ENCODE results near the gene PPM1H.

PPM1H gene

GRCh38 chr12:62707939-62708338 is 227.0 kb downstream of the PPM1H start:
- no peak overlapping the region for H3K4me3 ChIP-seq (ENCODE audit: control insufficient read depth, low read depth, low read length)
- DNase-seq (ENCODE audit: low read depth): no peak
- no peak for TF ChIP-seq CTCF (conservative IDR thresholded peaks at IDR 0.05; ENCODE audit: control insufficient read depth, insufficient read depth, low read depth, low read length)

- H3K4me3 ChIP-seq (ENCODE audit: control insufficient read depth, low read depth, low read length): no peak overlapping the region
- no peak for TF ChIP-seq CTCF (conservative IDR thresholded peaks at IDR 0.05; ENCODE audit: control insufficient read depth, insufficient read depth, low read depth, low read length)
- no peak for DNase-seq (ENCODE audit: low read depth)
These were observed 229.1 kb downstream of the PPM1H start for GRCh38 chr12:62705846-62706245.

- DNase-seq (ENCODE audit: low read depth): no peak
- no peak overlapping the region for H3K4me3 ChIP-seq (ENCODE audit: control insufficient read depth, low read depth, low read length)
- TF ChIP-seq CTCF (conservative IDR thresholded peaks at IDR 0.05; ENCODE audit: control insufficient read depth, insufficient read depth, low read depth, low read length): no peak
These were observed 232.0 kb downstream of the PPM1H start for GRCh38 chr12:62703011-62703380.

- no peak for TF ChIP-seq CTCF (conservative IDR thresholded peaks at IDR 0.05; ENCODE audit: control insufficient read depth, insufficient read depth, low read depth, low read length)
- DNase-seq (ENCODE audit: low read depth): no peak
- H3K4me3 ChIP-seq (ENCODE audit: control insufficient read depth, low read depth, low read length): no peak overlapping the region
These were observed 233.5 kb downstream of the PPM1H start for GRCh38 chr12:62701492-62701891.

GRCh38 chr12:62700091-62700880 is 234.7 kb downstream of the PPM1H start:
- peak; percentile 36 for DNase-seq (ENCODE audit: low read depth)
- TF ChIP-seq CTCF (conservative IDR thresholded peaks at IDR 0.05; ENCODE audit: control insufficient read depth, insufficient read depth, low read depth, low read length): no peak
- no peak overlapping the region for H3K4me3 ChIP-seq (ENCODE audit: control insufficient read depth, low read depth, low read length)

- DNase-seq (ENCODE audit: low read depth): peak; percentile 77
- no peak overlapping the region for H3K4me3 ChIP-seq (ENCODE audit: control insufficient read depth, low read depth, low read length)
These were observed 236.2 kb downstream of the PPM1H start for GRCh38 chr12:62698701-62699101.

More at GRCh38 chr12:62698701-62699101, 236.2 kb downstream of the PPM1H start:
- no peak for TF ChIP-seq CTCF (conservative IDR thresholded peaks at IDR 0.05; ENCODE audit: control insufficient read depth, insufficient read depth, low read depth, low read length)
